ENCODE measurements around the gene RAD51B.

RAD51B gene

DNA sequence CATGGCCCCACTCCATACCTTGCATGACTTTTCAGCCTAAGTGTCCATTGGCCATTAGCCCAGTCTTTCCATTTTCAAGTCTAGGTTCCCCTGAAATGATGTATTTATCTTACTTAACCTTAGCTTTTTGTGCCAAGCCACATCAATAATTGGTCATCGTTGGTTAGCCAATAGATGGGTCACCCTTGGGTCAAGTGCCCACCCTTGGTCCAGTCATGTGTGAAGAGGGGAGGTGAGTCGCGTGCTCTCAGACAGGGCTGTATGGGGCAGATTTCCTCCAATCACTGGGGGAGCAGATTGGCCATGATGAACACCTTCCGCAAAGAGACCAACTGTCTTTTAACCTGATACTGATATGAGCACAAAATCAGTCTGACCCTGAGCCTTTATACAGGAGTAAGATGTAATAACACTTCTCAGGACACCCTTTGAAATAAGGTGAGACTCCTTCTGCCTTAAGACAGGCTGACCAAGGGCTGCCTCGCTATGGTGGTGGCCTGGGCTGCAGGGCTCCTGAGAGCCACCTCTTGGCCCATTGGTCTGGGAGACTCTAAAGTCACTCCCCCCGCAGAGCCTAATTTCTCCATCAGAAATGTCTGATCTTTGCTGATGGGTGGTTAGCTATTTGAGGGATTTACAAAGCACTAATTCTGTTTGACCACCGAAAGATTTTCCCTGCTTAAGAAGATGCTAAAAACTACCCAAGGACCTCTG is 830.1 kb downstream of the RAD51B start:
- no peaks in the 10 kb centered on the region for H3K27me3 Mint-ChIP-seq
- H3K9me3 Mint-ChIP-seq: no peaks in the 10 kb centered on the region
- H3K27ac Mint-ChIP-seq: no peak overlapping the region
- H3K4me1 Mint-ChIP-seq: peaks cover 5% of the 10 kb centered on the region
- no peak overlapping the region for H3K4me3 Mint-ChIP-seq
- no peaks in the 10 kb centered on the region for H3K36me3 Mint-ChIP-seq

DNA sequence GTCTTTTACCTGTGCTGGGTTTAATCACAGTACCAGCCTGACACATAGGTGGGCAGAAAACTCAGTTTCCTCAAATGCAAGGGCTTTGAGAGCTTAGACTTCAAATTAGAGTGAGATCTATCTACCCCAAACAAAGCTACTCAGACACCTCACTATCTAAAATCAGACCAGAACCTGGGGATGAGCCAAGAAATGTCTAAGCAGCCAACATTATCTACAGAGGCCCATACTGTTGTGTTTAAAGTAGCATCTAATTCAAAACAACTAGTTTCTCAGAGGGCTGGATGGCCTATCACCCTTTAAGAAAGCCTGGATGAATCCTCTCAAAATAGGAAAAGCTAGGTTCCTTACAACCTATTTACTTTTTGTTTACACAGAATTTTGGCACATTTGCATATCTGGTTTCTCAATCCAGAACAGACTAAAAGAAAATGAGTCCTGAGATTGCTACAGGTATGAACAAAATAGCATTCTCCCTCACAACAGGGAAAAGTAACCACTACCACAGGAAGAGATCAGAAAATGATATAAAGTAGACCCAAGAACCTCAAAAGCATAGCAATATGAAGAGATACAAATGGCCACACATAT is 830.9 kb downstream of the RAD51B start:
- Mint-ChIP-seq H3K27ac (no peak overlapping the region), H3K36me3 (no peaks in the 10 kb centered on the region), H3K4me1 (peaks cover 10% of the 10 kb centered on the region), H3K4me3 (no peak overlapping the region), H3K27me3 (no peaks in the 10 kb centered on the region), H3K9me3 (no peaks in the 10 kb centered on the region)

DNA sequence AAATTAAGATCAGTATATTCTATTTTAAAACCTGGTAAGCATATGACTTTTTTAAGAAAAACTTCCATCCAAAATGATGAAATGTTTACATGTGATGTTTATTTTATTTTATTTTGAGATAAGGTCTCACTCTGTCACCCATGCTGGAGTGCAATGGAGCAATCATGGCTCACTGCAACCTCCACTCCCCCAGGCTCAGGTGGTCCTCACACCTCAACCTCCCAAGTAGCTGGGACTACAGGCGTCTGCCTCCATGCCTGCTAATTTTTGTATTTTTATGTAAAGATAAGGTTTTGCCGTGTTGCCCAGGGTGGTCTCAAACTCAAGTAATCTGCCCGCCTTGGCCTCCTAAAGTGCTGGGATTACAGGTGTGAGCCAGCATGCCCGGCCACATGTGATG is 831.5 kb downstream of the RAD51B start:
- peaks cover 10% of the 10 kb centered on the region for H3K4me1 Mint-ChIP-seq
- no peak overlapping the region for H3K27ac Mint-ChIP-seq
- no peaks in the 10 kb centered on the region for H3K27me3 Mint-ChIP-seq
- no peaks in the 10 kb centered on the region for H3K36me3 Mint-ChIP-seq
- no peak overlapping the region for H3K4me3 Mint-ChIP-seq
- no peaks in the 10 kb centered on the region for H3K9me3 Mint-ChIP-seq

DNA sequence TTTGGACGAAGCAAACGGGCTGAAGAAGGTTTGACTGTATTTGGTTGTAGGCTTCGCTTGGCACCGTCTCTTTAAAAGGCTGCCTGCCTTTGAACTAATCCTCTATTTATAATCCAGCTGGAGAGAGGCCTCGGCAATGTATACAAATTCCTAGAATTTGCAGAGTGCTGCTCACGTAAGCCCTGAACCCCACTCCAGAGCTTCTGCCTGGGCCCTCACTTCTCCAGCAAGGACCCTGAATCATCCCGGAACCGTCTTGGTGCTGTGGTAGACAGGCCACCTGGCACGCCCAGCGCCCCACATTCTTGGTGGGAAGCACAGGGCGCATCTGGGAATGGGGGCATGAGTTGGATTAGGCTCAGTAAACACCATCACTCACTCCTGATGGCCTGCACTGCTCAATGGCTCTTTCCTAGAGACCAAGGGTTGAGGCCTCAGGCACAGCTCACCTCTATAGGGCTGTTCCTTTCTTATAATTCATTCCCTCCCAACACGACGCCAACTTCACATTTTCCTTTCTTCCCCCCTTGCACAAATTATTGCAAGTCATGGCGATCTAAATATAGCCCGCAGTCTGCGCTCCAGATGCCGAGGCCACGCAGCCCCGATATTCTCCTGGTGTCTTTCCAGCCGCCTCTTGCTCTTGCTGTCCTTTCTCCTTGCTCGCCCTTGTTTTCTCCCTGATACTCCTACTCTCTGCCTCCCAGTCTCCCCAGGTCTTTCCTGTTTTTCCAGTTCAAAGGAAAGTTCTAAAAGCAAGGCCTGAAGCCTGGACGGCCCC is 832.3 kb downstream of the RAD51B start:
- Mint-ChIP-seq H3K4me3 (no peak overlapping the region), H3K9me3 (no peaks in the 10 kb centered on the region), H3K36me3 (no peaks in the 10 kb centered on the region), H3K4me1 (peaks cover 10% of the 10 kb centered on the region), H3K27me3 (no peaks in the 10 kb centered on the region), H3K27ac (no peak overlapping the region)

DNA sequence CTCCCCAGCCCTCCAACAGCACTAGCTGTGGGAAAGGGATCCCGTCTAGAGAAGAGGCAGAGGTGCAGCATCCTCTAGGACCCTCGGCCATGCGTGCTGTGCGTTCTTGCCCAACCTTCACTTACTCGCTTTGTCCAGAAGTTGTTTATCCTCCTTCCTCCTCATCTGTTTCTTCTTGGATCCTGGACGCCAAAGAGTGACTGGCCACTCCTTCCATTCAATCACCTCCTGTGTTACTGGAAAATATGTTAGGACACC is 832.8 kb downstream of the RAD51B start:
- Mint-ChIP-seq H3K4me3 (no peak overlapping the region), H3K27me3 (no peaks in the 10 kb centered on the region), H3K4me1 (peaks cover 10% of the 10 kb centered on the region), H3K27ac (no peak overlapping the region), H3K9me3 (no peaks in the 10 kb centered on the region), H3K36me3 (no peaks in the 10 kb centered on the region)

DNA sequence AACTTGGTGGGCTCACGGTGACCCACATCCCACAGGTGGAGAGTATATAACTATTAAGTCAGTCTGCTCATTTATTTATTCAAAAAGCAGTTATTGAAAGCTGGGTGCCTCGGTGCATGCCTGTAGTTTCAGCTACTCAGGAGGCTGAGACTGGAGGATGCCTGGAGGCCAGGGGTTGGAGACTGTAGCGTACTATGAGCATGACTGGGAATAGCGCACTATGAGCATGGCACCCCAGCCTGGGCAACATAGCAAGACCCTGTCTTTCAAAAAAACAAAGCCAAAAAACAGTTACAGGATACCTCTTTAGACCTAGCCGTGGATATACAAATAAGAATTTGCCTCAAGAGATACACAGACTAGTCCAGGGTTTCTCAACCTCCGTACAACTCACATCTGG is 833.5 kb downstream of the RAD51B start:
- Mint-ChIP-seq H3K27me3 (no peaks in the 10 kb centered on the region), H3K4me3 (no peak overlapping the region), H3K4me1 (peaks cover 10% of the 10 kb centered on the region), H3K36me3 (no peaks in the 10 kb centered on the region), H3K27ac (no peak overlapping the region), H3K9me3 (no peaks in the 10 kb centered on the region)

DNA sequence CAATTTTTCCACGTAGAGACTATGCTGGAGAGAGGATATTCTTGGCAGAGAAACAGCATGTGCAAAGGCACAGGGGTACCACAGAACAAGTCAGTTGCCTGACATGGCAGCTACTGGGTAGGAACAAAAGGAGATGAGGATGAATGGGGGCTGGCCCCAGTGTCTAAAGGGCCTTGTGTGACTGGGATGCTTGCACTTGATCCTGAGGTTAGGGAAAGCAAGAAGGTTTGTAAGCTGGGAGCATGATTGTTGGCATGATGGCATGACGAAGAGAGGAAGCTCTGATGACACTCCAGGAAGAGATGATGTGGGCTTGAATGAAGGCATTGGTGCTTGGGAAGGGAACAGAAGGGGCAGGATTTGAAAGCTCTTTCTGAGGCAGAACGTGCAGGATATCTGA is 834.2 kb downstream of the RAD51B start:
- Mint-ChIP-seq H3K27ac (no peak overlapping the region), H3K4me3 (no peak overlapping the region), H3K4me1 (peaks cover 10% of the 10 kb centered on the region), H3K27me3 (no peaks in the 10 kb centered on the region), H3K9me3 (no peaks in the 10 kb centered on the region), H3K36me3 (no peaks in the 10 kb centered on the region)

DNA sequence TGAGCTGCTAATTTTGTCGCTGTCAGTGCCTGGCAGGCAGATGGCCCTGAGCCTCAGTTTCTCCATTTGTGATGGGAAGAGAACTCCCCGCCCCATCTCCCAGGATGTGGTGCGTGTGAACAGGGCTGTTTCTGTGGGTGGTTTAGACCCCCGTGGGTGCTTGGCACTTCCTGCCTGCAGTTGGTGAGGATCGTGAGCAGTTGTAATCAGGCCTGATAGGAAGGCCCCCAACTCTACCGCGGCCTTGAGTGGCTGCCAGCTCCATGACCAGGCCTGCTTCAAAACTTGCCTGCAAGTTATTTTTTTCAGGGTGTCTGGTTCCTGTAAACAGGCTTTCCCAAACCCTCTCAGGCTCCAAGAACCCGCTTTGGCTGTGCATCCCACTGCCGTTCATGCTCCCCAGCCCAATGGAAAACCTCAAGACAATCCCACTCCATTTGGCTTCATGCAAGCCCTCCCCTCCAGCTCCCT is 834.9 kb downstream of the RAD51B start:
- H3K27me3 Mint-ChIP-seq: no peaks in the 10 kb centered on the region
- H3K27ac Mint-ChIP-seq: no peak overlapping the region
- H3K36me3 Mint-ChIP-seq: no peaks in the 10 kb centered on the region
- peaks cover 10% of the 10 kb centered on the region for H3K4me1 Mint-ChIP-seq
- no peak overlapping the region for H3K4me3 Mint-ChIP-seq
- H3K9me3 Mint-ChIP-seq: no peaks in the 10 kb centered on the region

DNA sequence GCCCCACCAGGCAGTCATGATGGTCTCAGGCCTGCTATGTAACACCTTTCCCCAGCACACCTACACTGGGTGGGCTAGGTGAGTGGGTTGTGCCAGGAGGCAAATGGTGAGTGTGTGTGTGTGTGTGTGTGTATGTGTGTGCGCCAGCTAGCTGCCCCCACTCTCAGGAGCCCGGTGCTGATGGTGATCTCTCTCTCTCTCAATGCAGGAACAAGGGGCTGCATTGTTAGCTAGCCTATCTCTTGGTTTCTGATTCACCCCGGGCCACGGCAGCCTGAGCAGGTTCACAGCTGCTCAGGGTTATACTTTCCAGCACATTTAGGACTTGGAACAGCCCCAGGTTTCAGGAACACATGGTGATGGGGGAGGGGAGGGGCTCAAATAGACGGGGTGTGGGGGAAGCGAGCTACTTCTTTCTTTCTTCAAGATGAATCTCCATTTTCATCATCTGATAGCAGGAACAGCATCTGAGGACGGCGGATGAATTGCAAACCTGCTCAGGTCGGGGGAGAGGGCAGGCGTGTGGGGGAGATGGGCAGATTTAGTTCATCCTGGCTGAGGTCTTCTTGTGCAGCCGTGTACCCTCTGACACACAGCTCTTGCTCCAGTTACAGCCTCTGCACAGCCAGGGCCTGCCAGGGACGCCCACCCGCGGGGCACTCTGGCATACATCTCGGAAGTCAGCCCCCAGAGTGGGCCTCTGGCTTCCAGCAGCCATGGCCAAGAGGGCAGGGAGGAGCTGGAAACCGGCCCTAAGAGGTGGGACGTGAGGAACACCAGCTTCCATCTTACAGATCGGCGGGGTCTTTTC is 835.6 kb downstream of the RAD51B start:
- Mint-ChIP-seq H3K4me3 (no peak overlapping the region), H3K4me1 (peaks cover 10% of the 10 kb centered on the region), H3K36me3 (no peaks in the 10 kb centered on the region), H3K27ac (peak overlapping the region; percentile 52), H3K27me3 (no peaks in the 10 kb centered on the region), H3K9me3 (no peaks in the 10 kb centered on the region)

DNA sequence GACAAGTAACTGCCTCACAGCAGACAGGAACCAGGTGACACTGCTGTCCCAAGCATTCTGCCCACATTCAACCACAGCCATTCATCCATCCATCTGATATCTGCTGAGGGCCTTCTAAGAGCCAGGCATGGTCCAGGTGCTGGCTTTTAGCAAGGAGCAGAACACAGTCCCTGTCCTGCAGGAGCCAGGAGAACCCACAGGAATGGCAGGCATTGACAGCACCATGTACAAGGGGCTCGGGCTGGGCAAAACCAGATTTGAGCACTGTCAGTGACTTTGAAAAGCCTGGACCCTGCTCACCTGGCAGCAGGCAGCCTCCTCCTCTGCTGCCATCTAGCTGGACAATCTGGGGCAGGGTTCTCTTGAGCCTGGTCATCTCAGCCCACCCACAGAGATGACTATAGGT is 836.3 kb downstream of the RAD51B start:
- no peaks in the 10 kb centered on the region for H3K27me3 Mint-ChIP-seq
- H3K27ac Mint-ChIP-seq: no peak overlapping the region
- H3K4me3 Mint-ChIP-seq: no peak overlapping the region
- H3K9me3 Mint-ChIP-seq: no peaks in the 10 kb centered on the region
- peaks cover 5% of the 10 kb centered on the region for H3K4me1 Mint-ChIP-seq
- no peaks in the 10 kb centered on the region for H3K36me3 Mint-ChIP-seq

DNA sequence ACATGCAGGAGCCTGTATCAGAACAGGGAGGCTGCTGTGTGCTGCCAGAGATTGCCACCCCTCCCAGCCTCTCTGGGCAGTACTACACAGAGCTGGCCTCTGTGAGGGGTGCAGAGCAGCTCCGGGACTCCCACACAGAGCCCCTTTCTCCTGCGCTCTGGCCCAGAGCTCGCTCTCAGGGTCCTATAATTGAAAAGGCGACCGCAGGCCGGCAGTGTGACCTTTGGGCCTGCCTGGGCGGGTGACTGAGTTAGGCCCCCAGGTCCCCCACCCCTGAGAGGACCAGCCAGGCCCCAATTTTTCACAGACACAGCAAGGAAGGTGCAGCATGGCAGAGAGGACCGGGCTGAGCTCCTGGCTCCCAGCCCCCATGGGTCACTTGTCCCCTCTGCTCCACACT is 836.9 kb downstream of the RAD51B start:
- Mint-ChIP-seq H3K27ac (no peak overlapping the region), H3K4me3 (no peak overlapping the region)

DNA sequence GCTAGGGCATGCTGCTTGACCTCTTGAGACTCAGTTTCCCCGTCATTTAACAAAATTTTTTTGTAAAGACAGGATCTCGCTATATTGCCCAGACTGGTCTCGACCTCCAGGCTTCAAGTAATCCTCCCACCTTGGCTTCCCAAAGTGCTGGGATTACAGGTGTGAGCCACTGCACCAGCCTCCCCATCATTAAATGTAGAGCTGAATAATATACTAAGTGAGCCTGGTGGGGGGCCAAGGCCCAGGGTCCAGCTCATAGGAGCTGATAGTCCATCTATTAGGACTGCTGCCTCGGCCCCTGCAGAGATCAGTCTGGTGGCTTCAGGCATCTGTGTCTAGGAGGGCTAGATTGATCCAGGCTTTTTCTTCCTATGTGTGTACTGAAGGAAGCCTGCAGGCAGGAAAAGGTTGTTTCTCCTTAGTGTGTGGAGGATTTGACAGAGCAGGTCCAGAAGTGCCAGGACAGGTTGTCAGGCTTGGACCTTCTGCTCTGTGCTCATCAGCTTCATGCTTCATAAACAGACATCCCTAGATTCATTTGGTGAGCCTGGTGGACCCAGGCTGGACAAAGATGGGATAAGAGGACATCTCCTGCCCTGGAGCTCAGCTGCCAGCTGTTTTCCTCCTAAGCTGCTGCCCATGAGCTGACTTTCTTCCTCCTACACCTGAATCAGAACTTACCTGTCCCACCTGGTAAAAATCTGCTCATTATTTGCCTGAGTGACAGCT is 837.9 kb downstream of the RAD51B start:
- no peak overlapping the region for H3K4me3 Mint-ChIP-seq
- H3K27ac Mint-ChIP-seq: no peak overlapping the region
- H3K4me1 Mint-ChIP-seq: peaks cover 10% of the 10 kb centered on the region
- H3K9me3 Mint-ChIP-seq: no peaks in the 10 kb centered on the region
- H3K27me3 Mint-ChIP-seq: no peaks in the 10 kb centered on the region
- H3K36me3 Mint-ChIP-seq: no peaks in the 10 kb centered on the region

More for the DNA sequence above, 836.9 kb downstream of the RAD51B start:
- Mint-ChIP-seq H3K9me3 (no peaks in the 10 kb centered on the region), H3K27me3 (no peaks in the 10 kb centered on the region), H3K36me3 (no peaks in the 10 kb centered on the region), H3K4me1 (peaks cover 5% of the 10 kb centered on the region)

DNA sequence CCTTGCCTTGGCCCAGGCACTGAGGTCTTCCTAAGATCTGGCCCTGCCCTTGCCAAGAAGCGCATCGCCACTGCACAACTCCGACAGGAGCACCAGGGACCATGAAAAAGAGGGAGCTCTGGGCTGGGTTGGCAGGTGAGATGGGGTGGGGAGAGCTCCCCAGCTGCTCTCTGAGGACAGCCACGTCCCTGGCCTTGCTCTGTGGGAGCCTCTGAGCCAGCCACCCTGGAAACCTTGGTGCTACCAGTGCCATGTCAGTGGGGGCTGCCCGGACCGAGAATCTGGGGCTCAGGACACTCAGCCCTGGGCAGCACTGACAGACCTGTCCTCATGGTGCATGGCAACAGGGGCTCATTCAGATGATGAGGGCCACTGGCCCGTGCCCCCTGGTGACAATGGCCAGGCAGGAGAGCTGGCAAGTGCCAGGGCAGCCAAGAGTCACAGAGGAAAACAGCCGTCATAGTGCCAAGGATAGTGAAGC is 838.5 kb downstream of the RAD51B start:
- peaks cover 12% of the 10 kb centered on the region for H3K4me1 Mint-ChIP-seq
- no peaks in the 10 kb centered on the region for H3K36me3 Mint-ChIP-seq
- no peak overlapping the region for H3K27ac Mint-ChIP-seq
- no peaks in the 10 kb centered on the region for H3K9me3 Mint-ChIP-seq
- H3K4me3 Mint-ChIP-seq: no peak overlapping the region
- no peaks in the 10 kb centered on the region for H3K27me3 Mint-ChIP-seq

DNA sequence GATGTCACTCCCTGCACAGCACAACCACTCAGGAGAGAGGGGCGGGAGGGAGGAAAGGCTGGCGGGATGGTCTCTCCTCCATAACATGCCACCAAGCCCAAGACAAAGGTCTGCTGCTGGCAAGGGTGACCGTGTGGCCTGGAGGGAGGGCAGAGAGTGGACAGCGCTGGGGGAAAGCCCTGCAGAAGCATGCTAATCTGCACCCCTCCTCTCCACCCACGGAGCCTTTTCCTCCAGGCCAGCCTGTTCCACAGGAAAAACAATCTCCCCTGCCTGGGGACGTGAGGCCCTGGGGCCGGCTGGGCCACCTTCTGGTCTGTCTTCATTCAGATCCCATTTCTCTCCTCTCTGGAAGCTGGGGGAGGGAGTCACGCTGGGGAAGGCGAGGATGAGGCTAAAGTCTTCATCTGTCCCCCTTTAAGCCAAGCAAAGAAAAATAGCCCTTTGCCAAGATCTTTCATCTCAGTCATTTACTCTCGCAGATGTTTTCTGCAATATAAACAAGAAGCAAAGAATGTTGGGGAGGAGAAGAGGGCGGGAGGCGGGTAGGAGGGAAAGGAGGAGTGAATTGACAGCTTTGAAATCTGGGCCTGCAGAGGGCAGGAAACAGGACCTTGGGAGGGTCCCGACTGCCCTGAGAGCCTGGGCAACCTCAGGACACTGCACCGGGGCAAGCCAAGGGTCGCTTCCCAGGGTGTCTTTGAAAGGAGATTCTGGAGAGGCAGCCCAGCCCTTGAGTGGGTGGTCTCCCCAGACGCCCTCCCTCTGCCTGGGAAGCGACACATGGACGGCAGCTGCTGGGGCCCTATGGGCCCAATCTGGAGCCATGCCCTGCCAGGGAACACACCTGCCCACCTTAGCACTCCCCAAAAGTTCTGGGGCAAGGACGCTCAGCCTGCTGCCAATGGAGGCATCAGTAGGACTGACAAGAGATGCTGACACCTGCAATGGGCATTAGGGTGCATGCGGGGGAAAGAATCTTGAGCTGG is 839.7 kb downstream of the RAD51B start:
- no peaks in the 10 kb centered on the region for H3K9me3 Mint-ChIP-seq
- no peaks in the 10 kb centered on the region for H3K27me3 Mint-ChIP-seq
- no peaks in the 10 kb centered on the region for H3K36me3 Mint-ChIP-seq
- H3K4me3 Mint-ChIP-seq: no peak overlapping the region
- H3K27ac Mint-ChIP-seq: no peak overlapping the region
- H3K4me1 Mint-ChIP-seq: peaks cover 24% of the 10 kb centered on the region
